Activated CD4-positive, CD25-positive, alpha-beta regulatory T cell treated with anti-CD3 and anti-CD28 coated beads, Interleukin-2, amount 50 U/mL, for 72 hours (primary cell): ENCODE results near the gene SAMD4A.

Experiments used
- DNase-seq: peaks from one replicate; pipeline ENCODE4 v3.0.0; 2021

SAMD4A gene

DNA sequence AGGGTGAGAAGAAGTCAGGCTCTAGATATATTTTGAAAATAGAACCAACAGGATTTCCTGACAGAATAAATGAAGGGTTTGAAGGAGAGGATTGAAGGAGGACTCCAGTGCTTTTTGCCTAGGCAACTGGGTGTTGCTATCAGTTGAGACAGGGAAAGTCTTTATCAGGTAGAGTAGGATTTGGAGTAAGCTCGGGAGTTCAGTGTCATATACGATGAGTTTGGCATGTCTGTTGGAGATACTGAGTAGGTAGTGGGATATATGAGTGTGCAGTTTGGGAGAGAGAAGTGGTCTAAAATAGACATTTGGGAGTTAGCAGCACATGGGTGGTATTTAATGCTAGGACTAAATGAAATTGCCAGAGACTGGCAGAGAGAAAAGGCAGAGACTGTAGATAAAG, 141.2 kb downstream of the SAMD4A start:
- no peak for DNase-seq

DNA sequence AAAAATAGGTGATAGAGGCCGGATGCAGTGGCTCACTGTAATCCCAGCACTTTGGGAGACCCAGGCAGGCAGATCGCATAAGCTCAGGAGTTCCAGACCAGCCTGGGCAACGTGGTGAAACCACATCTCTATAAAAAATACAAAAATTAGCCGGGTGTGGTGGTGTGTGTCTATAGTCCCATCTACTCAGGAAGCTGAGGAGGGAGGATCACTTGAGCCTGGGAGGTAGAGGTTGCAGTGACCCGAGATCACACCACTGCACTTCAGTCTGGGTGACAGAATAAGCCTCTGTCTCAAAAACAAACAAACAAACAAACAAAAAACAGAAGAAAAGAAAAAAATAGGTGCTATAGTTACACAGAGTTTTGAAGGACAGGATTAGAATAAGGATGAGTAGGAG, 142.1 kb downstream of the SAMD4A start:
- DNase-seq = no peak

DNA sequence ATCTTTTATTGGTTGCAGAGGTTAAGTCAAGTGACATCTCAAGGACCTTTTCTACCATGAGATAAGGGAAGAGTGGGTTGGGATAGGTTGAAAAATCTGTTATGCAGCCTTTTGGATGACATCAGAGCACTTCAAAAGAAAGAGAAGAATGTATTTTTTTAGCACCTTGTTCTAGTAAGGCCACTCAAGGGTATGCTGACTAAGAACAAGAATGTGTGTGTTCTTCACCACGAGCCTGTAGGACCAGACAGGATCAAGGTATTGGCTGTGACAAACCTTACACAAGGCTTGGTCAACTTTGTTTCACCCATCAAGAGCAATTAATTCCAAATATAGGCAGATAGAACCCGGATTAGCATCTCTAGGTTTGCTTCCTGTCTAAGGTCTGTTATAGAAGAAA, 142.5 kb downstream of the SAMD4A start:
- DNase-seq = no peak

DNA sequence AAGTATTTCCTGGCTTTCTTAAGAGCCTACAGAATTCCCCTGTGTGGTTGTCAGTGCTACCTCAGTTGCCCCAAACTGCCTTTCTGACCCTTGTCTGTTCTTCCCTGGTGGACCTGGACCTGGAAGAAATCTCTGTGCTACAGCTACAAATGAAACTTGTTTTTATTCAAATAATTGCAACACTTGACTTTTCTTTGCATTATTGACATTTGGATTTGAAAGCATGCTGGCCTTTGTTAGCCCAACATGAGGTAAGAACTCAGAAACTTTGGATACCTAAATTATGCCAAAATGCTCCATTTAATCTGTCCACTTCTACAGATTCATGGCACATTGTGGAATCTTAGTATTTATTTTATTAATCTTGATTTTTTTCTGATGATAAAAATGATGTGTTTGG, 142.9 kb downstream of the SAMD4A start:
- no peak for DNase-seq

DNA sequence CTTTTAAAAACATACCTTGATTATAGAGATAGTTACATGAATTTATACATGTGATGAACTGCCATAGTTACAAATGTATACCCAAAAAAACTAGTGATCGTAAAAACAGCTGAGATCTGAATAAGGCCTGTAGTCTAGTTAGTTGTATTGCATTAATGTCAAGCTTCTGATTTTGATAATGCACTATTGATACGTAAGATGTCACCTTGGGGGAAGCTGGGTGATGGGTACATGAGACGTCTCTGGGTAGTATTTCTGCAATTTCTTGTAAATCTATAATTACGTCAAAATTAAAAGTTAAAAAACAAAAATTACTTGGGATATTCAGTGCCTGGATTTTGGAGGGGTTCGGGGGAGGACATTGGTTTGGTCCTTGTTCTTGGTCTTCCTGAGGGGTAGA, 144.4 kb downstream of the SAMD4A start:
- DNase-seq = no peak

DNA sequence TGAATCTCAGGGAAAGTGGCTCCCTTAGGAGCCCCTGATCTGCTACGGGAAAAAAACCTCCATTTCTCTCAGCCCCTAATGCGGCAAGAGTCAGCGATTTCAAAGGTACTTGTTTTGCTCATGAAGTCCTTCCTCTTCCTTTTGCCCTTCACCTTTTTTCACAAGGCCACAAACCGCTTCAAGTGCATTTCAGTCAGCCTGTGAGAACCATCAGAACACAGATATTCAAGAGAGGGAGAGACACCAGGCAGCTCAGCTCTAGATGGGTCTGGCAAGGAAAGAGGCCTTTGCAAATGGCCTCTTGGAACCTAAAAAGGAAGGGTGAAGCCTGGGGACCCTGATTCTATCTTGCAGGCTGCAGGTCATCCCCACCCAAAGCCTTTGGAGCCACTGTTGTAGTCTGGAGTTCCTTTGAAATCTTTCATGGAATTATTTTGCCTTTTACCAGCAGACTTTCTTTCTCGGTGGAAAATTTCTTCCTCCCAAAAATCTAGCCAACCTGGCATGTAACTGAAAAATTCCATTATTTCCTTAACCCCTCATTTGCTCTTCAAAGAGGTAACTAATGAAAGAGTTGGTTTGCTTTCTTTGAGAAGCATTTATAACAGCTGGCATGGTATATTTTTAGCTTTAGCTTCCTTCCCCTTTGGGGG, 145.0 kb downstream of the SAMD4A start:
- DNase-seq = no peak

DNA sequence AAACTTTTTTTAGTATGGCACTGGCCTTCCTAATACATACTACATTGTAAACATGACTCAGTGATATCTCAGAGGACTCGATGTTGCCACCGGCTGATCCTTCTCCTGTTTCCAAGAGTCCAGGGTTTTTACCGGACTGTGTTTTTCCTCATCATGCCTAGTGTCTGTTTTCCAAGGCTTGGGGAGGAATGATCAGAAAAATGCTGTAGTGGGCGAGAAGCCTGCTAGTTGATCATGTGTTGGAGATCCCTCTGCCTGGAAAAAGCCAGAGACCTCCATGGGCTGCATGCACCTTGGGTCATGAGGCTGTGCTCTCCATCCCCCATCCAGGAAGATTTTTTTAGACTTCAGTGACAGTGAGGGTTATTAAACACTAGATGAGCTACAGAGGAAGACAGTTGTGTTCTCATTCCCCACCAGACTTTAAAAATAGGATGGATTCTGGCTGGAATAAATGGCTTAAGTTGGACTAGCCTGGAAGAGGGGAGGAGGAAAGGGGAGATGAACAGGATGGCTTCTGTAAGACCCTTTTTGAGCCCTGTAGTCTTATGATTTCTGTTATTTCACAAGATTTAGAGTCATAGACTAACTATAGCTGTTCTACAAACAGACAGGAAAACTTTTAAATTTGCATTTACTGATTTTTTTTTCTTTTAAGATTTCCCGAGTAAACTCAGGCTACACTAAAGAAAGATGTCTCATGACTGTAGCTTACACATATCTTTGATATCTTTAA, 145.7 kb downstream of the SAMD4A start:
- no peak for DNase-seq

DNA sequence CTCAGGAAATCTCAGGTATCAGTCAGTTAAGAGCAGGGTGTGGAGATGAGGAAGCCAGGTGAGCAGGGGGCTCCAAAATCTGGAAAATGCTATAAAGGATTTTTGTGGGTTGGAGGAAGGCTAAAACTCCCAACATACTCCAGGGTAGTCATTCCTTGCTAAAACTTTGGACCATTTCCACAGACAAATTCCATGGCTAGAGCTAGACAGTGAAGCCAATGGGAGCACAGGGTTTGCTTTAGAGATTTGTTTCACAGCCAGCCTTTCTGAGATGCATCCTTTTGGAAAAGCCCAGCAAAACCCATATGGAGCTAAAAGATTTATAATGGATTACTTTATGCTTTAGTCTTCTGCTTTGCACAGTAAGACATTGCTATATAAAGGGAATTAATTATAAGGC, 146.5 kb downstream of the SAMD4A start:
- DNase-seq = no peak

DNA sequence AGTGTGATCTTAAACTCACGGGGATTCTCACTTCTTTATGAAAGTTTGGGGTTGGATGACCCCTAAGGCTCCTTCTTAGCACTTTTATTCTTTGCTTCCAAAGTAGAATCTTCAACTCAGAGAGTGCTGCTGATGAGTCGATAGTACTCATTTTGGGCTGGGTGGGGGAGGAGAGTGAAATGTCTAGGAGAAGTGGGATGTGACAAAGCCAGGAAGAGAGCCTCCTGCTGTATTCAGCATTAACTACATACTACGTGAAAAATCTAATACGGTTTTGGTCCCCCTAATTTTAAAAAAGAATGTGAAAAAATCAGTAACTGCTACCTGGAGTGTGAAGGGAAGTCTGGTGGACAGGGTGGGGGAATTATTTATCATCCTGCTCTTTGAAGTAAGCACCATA, 148.3 kb downstream of the SAMD4A start:
- no peak for DNase-seq

DNA sequence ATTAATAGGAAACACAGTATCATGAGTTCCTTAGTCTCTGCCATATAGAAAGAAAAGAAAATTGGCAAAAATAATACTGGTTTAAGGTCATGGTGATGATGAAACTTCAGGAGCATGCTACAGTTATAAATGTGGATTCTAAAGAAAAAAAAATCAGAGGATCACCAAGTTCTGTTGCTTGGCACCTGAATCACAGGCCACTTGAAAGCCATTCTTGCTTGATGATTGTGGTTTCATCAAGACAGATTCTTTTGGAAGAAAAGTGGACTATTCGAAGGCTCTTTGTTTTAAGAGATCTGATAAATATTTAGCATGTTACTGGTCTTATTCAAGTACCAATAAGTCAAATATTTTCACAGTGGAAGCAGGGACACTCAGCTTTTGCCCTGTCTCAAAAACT, 148.9 kb downstream of the SAMD4A start:
- DNase-seq = no peak

DNA sequence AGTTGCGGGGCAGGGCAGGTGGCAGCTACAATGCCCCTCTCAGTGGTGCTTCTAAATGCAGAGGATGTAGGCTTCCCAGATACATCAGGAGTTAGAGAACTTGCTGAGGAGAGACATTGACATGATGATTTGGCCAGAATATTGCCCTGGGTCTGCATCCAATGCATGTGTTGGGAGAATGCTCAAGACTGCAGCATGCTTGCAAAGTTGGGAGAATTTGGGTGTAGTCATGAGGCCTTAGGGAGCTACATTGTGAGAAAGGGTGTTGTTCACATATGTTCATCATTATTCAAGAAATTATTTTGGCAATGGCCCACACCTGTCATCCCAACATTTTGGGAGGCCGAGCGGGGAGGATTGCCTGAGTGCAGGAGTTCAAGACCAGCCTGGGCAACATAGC, 149.9 kb downstream of the SAMD4A start:
- DNase-seq = no peak

DNA sequence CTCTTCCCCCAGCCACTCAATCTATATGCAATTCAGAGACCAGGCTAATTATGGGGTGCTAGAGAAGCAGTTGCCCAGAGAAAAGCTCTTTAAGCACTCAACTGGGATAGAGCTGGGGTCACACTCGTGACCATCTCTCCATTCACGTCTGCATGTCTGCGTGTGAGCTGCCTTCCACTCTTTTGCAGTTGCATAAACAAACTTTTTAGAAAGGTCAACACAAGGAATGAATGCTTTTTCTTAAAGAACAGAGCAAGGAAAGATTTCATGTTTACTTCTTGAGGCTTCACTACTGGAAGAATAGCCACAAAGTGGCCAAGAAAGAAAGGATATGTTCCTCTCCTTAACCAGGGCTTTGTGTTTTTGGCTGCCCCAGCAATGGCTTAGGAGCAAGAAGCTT, 151.1 kb downstream of the SAMD4A start:
- no peak for DNase-seq

DNA sequence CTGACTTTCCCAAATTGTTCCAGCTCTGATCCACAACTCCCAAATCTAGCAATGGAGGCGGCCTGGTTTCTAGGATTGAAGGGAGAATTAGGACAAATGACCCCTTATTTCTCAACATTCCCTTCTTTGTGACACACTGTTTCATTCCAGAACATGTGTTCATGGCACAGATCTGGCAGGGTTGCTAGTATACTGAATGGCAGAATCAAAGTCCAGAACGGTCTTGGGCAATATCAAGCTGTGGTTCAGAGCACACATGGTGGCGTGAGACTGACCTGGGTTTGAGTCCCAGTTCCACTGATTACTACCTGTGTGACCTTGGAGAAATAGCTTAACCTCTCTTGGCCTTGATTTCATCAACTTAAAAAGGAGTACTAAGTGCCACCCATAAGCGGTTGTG, 152.5 kb downstream of the SAMD4A start:
- no peak for DNase-seq

DNA sequence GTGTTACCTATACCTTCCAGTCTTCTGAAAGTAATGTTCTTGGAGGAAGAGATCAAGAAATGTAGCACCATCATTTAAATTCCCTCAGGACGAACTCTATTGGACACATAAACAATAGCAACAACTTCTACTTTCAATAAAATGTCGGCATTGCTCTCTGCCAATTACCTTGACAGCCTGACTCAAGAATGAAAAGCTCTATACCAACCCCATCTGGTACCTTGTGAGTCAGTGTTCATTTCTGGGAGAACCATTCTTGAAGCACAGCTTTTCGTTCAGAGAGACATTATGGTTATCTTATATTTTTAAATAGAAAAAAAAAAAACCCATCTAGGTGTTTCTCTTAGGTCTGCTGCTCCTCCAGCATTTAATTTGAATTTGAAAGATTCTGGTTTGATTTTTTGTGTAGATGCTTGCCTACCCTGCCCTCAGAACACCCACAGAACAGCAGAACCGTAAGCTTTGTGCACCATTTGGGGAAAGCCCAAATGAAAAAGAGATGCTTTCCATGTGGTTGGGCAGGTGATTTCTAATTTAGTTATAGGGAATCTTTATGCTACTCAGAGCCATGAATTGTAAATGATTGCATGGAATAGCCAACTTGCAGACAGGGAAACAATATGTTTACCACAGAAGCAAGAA, 156.0 kb downstream of the SAMD4A start:
- DNase-seq = no peak

DNA sequence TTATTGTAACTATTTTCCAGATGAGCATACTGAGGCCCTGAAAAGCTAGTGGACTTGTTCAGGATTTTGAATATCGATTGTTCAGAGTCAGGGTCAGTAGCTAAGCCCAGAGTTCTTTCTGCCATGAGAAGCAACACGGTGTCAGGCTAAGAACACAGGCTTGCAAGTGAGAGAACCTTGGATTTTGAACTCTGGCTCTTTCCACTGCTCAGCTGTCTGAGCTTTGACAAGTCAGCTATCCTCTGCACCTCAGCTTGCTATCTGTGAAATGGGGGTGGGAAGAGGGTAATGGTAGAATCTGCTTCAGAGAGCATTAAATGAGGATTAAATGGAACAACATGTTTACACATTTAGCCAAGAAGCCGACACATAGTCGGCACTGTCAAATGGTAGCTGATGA, 157.2 kb downstream of the SAMD4A start:
- DNase-seq = no peak

DNA sequence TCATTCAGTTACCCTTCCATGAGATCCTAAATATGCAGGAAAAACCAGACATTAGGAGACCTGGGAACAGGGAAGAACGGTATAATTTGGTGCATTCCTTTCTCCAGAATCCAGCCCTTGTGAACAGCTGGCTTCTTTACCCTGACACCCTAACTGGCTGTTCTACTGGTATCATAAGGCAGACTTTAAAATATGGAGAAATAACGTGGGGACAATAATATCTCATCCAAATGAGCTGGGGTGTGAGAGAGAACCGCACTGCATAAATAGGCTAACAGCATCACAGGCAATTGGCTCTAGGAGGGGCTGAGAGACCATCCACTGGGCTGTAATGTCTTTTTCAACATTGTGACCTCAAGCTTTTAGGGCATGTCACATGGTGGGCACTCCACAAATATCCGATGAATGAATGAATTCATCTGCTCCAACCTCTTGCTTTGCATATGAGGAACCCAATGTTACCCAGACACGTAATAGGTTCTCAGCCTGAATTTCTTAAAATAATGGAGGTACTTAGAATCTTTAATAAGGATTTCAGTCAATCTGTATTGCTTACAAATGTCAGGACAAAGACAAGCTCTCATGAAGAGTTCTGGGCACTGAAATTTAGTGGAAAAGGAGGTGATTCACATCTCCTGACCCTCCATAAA, 157.9 kb downstream of the SAMD4A start:
- DNase-seq = no peak

DNA sequence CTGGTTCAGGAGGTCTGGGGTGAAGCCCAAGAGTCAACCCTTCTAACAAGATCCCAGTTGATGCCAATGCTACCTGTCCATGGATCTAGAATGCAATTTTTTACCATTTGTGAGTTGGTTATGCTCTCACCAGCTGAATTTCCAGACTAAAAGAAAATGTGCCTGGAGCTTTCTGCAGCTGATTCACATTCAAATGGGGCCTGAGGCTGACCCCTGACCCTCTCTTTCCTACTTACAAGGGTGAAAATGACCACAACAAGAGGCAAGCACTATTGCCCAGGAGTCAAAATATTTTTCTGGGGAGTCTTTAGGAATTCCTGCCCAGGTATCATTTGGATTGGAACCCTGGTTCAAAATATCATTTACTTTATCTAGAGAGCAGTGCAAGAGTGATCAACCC, 159.1 kb downstream of the SAMD4A start:
- DNase-seq = no peak

DNA sequence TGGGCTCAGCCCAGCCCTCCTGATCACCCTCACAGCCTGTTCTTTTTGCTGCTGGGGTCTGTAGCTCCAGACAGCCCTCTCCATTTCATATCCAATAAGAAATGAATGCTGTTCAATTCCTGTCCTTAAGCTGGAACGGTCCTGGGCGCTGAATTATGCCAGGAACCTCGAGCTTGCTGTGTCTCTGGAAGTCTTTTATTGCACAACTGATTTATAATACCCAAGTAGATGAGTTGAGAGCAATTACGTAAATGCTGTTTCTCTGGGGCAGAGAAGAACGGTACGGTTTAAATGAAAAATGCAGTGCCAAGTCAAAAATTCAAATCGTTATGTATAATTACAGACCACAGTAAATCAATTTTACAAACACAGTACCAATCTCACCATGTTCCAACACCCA, 161.0 kb downstream of the SAMD4A start:
- no peak for DNase-seq

DNA sequence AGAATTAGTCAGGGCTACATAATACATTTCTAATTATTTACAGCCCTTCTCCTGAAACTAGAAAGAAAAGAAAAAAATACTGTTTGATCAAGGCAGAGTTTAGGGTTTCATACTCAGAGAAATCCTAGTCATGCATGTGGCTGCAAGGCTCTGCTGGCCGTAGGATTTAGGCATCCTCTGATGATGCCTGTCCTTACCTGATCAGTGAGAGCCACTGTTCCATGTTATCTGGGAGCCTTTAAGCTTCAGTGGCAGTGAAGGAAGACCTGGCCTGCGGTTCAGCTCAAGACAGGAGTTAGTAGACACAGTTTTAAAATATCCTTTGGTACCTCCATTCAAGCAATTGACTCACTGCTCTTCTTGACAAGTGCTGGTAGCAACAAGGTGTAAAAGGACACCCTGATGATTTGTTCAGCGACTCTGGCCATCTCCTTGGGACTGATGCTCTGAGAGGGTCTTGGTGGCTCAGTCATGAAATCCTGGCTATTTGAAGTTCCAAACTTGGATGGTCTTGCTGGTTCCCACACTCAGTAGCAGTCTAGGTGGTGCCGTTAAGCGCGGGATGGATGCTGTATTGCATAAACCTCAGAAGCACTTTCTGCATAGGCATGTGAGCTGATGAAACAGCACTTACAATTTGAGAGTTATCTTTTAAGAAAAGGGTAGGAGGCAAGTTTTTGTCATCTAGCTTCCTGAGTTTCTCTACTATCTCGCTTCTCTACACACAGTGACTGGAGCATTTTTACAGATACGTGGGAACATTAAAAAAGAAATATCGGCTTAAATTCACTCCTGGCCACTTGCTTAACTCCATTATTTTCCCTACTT, 162.0 kb downstream of the SAMD4A start:
- DNase-seq = no peak

DNA sequence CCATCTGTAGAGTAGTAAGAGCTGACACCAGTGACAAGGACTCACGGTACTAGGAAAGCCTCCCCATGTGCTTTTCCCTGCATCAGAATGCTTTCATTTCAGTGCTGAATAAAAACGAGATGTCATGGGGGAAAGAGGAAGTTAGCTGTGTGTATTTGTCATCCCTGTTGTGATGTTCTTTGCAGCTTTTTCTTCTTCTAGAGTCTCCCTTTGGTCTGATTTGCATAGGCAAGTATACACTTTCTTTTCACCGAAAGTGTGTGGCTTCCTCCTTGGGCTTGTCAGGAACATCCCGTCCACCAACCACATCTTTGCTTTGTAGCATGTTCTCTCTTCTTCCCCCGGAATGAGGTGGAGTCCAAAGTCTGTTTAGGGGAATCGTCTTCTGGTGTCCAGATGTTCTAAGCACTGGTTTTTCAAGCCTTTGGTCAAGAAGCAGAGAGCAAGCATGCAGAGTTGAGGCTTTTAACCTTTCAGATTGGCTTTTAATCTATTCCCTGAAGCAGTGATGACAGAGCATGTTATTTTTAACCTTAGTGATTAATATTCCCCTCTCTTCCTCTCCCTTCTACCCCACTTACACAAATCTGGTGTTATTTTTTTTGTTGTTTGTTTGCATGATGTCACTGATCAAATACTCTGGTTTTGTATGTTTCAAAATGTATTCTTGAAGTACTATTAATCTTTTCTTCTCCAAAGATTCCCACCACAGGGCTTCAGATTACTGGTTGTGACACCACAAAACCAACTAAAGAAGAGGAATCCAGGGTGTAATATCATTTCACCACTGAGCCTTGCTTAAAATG, 163.4 kb downstream of the SAMD4A start:
- DNase-seq = no peak

DNA sequence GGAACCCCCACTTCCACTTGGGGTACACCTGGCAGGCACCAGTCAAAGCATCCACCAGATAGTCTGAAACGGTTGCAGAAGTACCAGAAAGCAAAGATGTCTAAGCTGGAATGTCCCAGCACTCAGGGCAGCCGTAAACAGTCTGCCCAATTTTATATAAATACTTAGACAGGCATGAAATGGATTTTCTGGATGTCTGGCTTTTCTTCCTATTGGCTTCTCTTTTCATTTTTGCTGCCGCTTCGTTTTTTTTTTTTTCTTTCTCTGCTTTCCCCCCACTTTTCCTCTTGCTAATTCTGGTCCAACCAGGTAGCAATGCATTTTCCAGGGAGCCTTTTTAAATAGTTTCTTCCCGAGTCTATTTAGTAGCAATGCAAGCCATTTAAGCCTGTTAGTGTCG, 168.0 kb downstream of the SAMD4A start:
- no peak for DNase-seq

DNA sequence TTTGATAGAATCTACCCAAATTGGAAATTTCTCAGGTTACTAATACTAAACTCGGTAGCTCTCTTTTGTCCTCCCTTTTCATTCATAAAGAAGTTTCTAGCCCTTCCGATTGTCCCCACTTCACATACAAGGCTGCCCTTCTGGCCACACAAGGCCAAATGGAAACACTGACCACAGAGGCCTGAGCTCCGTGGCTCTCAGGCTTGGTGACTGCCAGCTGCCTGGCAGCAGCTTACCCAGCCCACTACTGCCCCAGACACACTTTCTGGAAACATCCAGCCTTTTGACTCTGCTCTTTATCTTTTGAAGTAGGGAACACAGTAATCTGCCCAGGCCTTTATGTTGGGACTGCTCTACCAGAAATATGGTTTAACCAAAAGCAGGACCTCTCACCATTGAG, 168.5 kb downstream of the SAMD4A start:
- no peak for DNase-seq
